SK-N-SH (cell line): ENCODE data around the gene RPL5. TPM values are rescaled to one million over a fixed set of nuclear protein-coding genes. Genes with fewer than 3 reads are reported as not detected.

Experiments
- CTCF ChIA-PET: fragments of 300-600, 350-600 bp; formaldehyde crosslinking; extraction: SDS; loops from one replicate; lab custom pipeline; 2021; lab: Yijun Ruan, JAX
- POLR2A ChIA-PET: fragments of 350-600 bp; sonication (Branson Sonifier 250); formaldehyde crosslinking; extraction: SDS; loops from one replicate; lab custom pipeline; 2020; ENCODE audit warnings: antibody characterized with exemption, inconsistent platforms; lab: Yijun Ruan, JAX
- DNase-seq: peaks from one replicate; pipeline ENCODE4 v3.0.0; 2012
- H2AFZ ChIP-seq: fragments of 200-600 bp; sonication (generic); 2 replicates; pipeline ENCODE4 v1.8.1; 2016; ENCODE audit warnings: antibody characterized with exemption, mild to moderate bottlenecking, low read depth
- H3F3A ChIP-seq: fragments of 200-600 bp; sonication (generic); replicated peaks from 2 replicates; pipeline ENCODE3; 2016; ENCODE audit warnings: antibody characterized with exemption, mild to moderate bottlenecking; ENCODE audit not compliant: insufficient read depth
- H3K27ac ChIP-seq, 2 experiments: fragments of 200-500 bp in 1 of 2; fragments of 200-600 bp in 1 of 2; sonication (Bioruptor generic) in 1 of 2; sonication (generic), shearing (Covaris generic) in 1 of 2; 2 replicates each; pipeline versions ENCODE4 v1.5.1 to v1.6.1; 2014 to 2016; ENCODE audit warnings: low read depth in 2 of 2, inconsistent platforms in 1 of 2, low read length in 1 of 2, mild to moderate bottlenecking in 1 of 2, mixed read lengths in 1 of 2
- H3K27me3 ChIP-seq: fragments of 200-600 bp; sonication (generic), shearing (Covaris generic); 2 replicates; pipeline ENCODE4 v1.6.1; 2016; ENCODE audit warnings: mixed run types; ENCODE audit not compliant: insufficient read depth
- H3K36me3 ChIP-seq, 2 experiments: fragments of 200-500 bp in 1 of 2; fragments of 200-600 bp in 1 of 2; sonication (Bioruptor generic) in 1 of 2; sonication (generic) in 1 of 2; replicated peaks in 1 of 2; 2 replicates each; pipeline versions ENCODE3 to v1.5.1; 2014 to 2016; ENCODE audit warnings: low read length in 1 of 2, mild to moderate bottlenecking in 1 of 2; ENCODE audit not compliant: insufficient read depth in 2 of 2, control insufficient read depth in 1 of 2
- H3K4me1 ChIP-seq, 2 experiments: fragments of 200-500 bp in 1 of 2; fragments of 200-600 bp in 1 of 2; sonication (Bioruptor generic) in 1 of 2; sonication (generic), shearing (Covaris generic) in 1 of 2; 2 replicates each; pipeline versions ENCODE4 v1.5.1 to v1.6.1; 2014 to 2016; ENCODE audit warnings: low read depth in 1 of 2, low read length in 1 of 2, mixed run types in 1 of 2; ENCODE audit not compliant: insufficient read depth in 2 of 2, control insufficient read depth in 1 of 2
- H3K4me2 ChIP-seq: fragments of 200-600 bp; sonication (generic), shearing (Covaris generic); 2 replicates; pipeline ENCODE4 v1.6.1; 2017; ENCODE audit warnings: mixed run types
- H3K4me3 ChIP-seq, 2 experiments: fragments of 200-500 bp in 1 of 2; fragments of 200-600 bp in 1 of 2; sonication (Bioruptor generic) in 1 of 2; sonication (generic), shearing (Covaris generic) in 1 of 2; 2 replicates each; pipeline versions ENCODE4 v1.5.1 to v1.8.1; 2014 to 2016; ENCODE audit warnings: low read depth in 2 of 2, inconsistent platforms in 1 of 2, low read length in 1 of 2, mild to moderate bottlenecking in 1 of 2, mixed read lengths in 1 of 2, moderate library complexity in 1 of 2
- H3K79me2 ChIP-seq: fragments of 200-600 bp; sonication (generic); 2 replicates; pipeline ENCODE4 v1.8.1; 2017; ENCODE audit warnings: mild to moderate bottlenecking; ENCODE audit not compliant: insufficient read depth
- H3K9ac ChIP-seq: fragments of 200-600 bp; sonication (generic); 2 replicates; pipeline ENCODE4 v1.6.1; 2017; ENCODE audit warnings: mixed run types
- H3K9me2 ChIP-seq: fragments of 200-600 bp; sonication (generic); 2 replicates; pipeline ENCODE4 v1.6.1; 2017; ENCODE audit warnings: mixed run types
- H3K9me3 ChIP-seq: fragments of 200-600 bp; sonication (generic); 2 replicates; pipeline ENCODE4 v1.6.1; 2017; ENCODE audit warnings: mixed run types, mild to moderate bottlenecking, moderate library complexity
- H4K20me1 ChIP-seq: fragments of 200-600 bp; sonication (generic); 2 replicates; pipeline ENCODE4 v1.6.1; 2017; ENCODE audit warnings: mild to moderate bottlenecking, mixed run types; ENCODE audit not compliant: insufficient read depth
- EP300 ChIP-seq, 2 experiments: IDR thresholded peaks; 2 replicates each; pipeline versions ENCODE4 v1.4.0 to v1.6.1; 2012; ENCODE audit warnings: borderline replicate concordance in 1 of 2, low read depth in 1 of 2, low read length in 1 of 2
- EZH2phosphoT487 ChIP-seq: fragments of 200-600 bp; sonication (generic); IDR thresholded peaks from 2 replicates; pipeline ENCODE4 v1.6.1; 2017; ENCODE audit warnings: low read depth, mixed run types, mild to moderate bottlenecking, antibody characterized with exemption, moderate library complexity, borderline replicate concordance
- GABPA ChIP-seq: IDR thresholded peaks from 2 replicates; pipeline ENCODE4 v1.4.0; 2012; ENCODE audit warnings: low read depth, mild to moderate bottlenecking
- NFIC ChIP-seq: IDR thresholded peaks from 2 replicates; pipeline ENCODE4 v1.4.0; 2012; ENCODE audit warnings: borderline replicate concordance
- POLR2AphosphoS5 ChIP-seq: IDR thresholded peaks from 2 replicates; pipeline ENCODE4 v1.6.1; 2012; ENCODE audit warnings: low read depth, low read length
- RFX5 ChIP-seq: IDR thresholded peaks from 2 replicates; pipeline ENCODE4 v1.6.1; 2012; ENCODE audit warnings: mild to moderate bottlenecking, improper control_type of control experiment, low read length
- SIN3A ChIP-seq: IDR thresholded peaks from 2 replicates; pipeline ENCODE4 v1.6.1; 2012; ENCODE audit warnings: low read depth, mild to moderate bottlenecking, low read length, moderate library complexity, borderline replicate concordance
- SMC3 ChIP-seq: IDR thresholded peaks from 2 replicates; pipeline ENCODE4 v1.6.1; 2012; ENCODE audit warnings: low read depth, low read length, improper control_type of control experiment
- TAF1 ChIP-seq: IDR thresholded peaks from 2 replicates; pipeline ENCODE4 v1.6.1; 2012; ENCODE audit warnings: low read depth, mild to moderate bottlenecking, low read length, moderate library complexity, borderline replicate concordance
- TCF12 ChIP-seq: IDR thresholded peaks from 2 replicates; pipeline ENCODE4 v1.4.0; 2012
- WGBS: methylation state at CpG from one replicate; pipeline ENCODE4 v1.1.6; 2017; ENCODE audit warnings: low lambda C conversion rate; 5-methylcytosine and 5-hydroxymethylcytosine counted together
- polyA plus RNA-seq, 3 experiments: library from polyadenylated mRNA; depleted of rRNA; stranded (reverse); fragments of >200 nt; gene quantifications; 2 replicates each; pipeline ENCODE4 v1.2.3, GENCODE V29; 2012
- TF ChIP-seq, protein P1 (sequence below): fragments of 150-350 bp; IDR thresholded peaks from 2 replicates; pipeline ENCODE4 v1.6.1; 2016; ENCODE audit warnings: mild to moderate bottlenecking, low read depth, low read length
- TF ChIP-seq, protein P2 (sequence below): fragments of 200-600 bp; sonication (generic); IDR thresholded peaks from 2 replicates; pipeline ENCODE4 v1.6.1; 2017; ENCODE audit warnings: antibody characterized with exemption, mild to moderate bottlenecking, moderate library complexity
- TF ChIP-seq, protein P3 (sequence below): IDR thresholded peaks from 2 replicates; pipeline ENCODE4 v1.6.1; 2012; ENCODE audit warnings: mild to moderate bottlenecking, low read depth, low read length, moderate library complexity
- TF ChIP-seq, protein P4 (sequence below): IDR thresholded peaks from 2 replicates; pipeline ENCODE4; 2012

Gene RPL5
- polyA plus RNA-seq, 1 of the 3 experiments (the other 2 are of a cell fraction): 1,489 TPM

DNA sequence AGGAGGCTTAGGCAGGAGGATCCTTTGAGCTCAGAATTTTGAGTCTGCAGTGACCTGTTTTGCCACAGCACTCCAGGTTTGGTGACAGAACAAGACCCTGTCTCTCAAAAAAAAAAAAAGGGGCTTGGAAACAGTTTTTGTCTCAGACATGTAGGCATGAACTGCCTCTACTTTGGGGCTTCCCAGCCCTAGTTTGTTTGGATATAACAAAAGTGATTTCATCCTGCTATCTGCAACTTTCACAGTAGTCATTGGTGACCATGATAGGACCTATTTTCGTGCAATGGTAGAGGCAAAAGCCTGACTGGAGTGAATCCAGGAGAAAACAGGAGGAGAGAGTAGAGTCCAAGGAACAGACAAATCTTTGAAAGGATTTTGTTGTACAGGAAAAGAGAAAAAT lies 26.6 kb upstream of the RPL5 start:
- Histone ChIP-seq H2AFZ (no peak overlapping the region), H3K4me2 (peak overlapping the region; percentile 27; the same call in 1 of the 2 replicates)
- 58% methylated on average over 1 of the region's 1 CpG for WGBS

More for the DNA sequence above, 26.6 kb upstream of the RPL5 start:
- Histone ChIP-seq H3K4me1 (peaks cover 0 to 5% of the 10 kb centered on the region in 2 experiments; a peak in 1 of 4 replicates), H3F3A (peaks cover 3% of the 10 kb centered on the region), H3K9me3 (no peaks in the 10 kb centered on the region), H3K9ac (no peak overlapping the region), H3K4me3 (no peak overlapping the region), H3K27ac (peak overlapping the region in 1 of 2 experiments; percentile 17; a peak in 1 of 4 replicates), H3K79me2 (no peaks in the 10 kb centered on the region), H3K27me3 (no peaks in the 10 kb centered on the region), H3K36me3 (no peaks in the 10 kb centered on the region), H4K20me1 (no peaks in the 10 kb centered on the region), H3K9me2 (no peaks in the 10 kb centered on the region)
- POLR2A ChIA-PET: no interaction called here
- CTCF ChIA-PET: interaction anchor here (1.5 kb wide), 1 partner anchor 13 kb away, joined by 4 read pairs; no protein-coding TSS in a partner anchor
- no peak for TF ChIP-seq RFX5
- no peak for TF ChIP-seq SIN3A
- TF ChIP-seq NFIC: no peak
- TF ChIP-seq, protein P1, sequence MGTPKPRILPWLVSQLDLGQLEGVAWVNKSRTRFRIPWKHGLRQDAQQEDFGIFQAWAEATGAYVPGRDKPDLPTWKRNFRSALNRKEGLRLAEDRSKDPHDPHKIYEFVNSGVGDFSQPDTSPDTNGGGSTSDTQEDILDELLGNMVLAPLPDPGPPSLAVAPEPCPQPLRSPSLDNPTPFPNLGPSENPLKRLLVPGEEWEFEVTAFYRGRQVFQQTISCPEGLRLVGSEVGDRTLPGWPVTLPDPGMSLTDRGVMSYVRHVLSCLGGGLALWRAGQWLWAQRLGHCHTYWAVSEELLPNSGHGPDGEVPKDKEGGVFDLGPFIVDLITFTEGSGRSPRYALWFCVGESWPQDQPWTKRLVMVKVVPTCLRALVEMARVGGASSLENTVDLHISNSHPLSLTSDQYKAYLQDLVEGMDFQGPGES: no peak
- TF ChIP-seq, protein P2, sequence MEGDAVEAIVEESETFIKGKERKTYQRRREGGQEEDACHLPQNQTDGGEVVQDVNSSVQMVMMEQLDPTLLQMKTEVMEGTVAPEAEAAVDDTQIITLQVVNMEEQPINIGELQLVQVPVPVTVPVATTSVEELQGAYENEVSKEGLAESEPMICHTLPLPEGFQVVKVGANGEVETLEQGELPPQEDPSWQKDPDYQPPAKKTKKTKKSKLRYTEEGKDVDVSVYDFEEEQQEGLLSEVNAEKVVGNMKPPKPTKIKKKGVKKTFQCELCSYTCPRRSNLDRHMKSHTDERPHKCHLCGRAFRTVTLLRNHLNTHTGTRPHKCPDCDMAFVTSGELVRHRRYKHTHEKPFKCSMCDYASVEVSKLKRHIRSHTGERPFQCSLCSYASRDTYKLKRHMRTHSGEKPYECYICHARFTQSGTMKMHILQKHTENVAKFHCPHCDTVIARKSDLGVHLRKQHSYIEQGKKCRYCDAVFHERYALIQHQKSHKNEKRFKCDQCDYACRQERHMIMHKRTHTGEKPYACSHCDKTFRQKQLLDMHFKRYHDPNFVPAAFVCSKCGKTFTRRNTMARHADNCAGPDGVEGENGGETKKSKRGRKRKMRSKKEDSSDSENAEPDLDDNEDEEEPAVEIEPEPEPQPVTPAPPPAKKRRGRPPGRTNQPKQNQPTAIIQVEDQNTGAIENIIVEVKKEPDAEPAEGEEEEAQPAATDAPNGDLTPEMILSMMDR: no peak
- TF ChIP-seq EZH2phosphoT487: no peak
- no peak for TF ChIP-seq GABPA
- TF ChIP-seq EP300 (IDR thresholded peaks at IDR 0.05; ENCODE audit: borderline replicate concordance in 1 of 2, low read depth in 1 of 2, low read length in 1 of 2): no peak
- TF ChIP-seq, protein P3, sequence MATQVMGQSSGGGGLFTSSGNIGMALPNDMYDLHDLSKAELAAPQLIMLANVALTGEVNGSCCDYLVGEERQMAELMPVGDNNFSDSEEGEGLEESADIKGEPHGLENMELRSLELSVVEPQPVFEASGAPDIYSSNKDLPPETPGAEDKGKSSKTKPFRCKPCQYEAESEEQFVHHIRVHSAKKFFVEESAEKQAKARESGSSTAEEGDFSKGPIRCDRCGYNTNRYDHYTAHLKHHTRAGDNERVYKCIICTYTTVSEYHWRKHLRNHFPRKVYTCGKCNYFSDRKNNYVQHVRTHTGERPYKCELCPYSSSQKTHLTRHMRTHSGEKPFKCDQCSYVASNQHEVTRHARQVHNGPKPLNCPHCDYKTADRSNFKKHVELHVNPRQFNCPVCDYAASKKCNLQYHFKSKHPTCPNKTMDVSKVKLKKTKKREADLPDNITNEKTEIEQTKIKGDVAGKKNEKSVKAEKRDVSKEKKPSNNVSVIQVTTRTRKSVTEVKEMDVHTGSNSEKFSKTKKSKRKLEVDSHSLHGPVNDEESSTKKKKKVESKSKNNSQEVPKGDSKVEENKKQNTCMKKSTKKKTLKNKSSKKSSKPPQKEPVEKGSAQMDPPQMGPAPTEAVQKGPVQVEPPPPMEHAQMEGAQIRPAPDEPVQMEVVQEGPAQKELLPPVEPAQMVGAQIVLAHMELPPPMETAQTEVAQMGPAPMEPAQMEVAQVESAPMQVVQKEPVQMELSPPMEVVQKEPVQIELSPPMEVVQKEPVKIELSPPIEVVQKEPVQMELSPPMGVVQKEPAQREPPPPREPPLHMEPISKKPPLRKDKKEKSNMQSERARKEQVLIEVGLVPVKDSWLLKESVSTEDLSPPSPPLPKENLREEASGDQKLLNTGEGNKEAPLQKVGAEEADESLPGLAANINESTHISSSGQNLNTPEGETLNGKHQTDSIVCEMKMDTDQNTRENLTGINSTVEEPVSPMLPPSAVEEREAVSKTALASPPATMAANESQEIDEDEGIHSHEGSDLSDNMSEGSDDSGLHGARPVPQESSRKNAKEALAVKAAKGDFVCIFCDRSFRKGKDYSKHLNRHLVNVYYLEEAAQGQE: no peak
- TF ChIP-seq SMC3: no peak
- TF ChIP-seq, protein P4, sequence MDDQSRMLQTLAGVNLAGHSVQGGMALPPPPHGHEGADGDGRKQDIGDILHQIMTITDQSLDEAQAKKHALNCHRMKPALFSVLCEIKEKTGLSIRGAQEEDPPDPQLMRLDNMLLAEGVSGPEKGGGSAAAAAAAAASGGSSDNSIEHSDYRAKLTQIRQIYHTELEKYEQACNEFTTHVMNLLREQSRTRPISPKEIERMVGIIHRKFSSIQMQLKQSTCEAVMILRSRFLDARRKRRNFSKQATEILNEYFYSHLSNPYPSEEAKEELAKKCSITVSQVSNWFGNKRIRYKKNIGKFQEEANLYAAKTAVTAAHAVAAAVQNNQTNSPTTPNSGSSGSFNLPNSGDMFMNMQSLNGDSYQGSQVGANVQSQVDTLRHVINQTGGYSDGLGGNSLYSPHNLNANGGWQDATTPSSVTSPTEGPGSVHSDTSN: no peak
- no peak for TF ChIP-seq TCF12
- no peak for TF ChIP-seq TAF1
- TF ChIP-seq POLR2AphosphoS5: no peak
- DNase-seq: no peak
